B cell (primary cell): ENCODE data around the gene PIK3R3. TPM values are rescaled to one million over a fixed set of nuclear protein-coding genes. Genes with fewer than 3 reads are reported as not detected.

Source experiments
- ATAC-seq: fragments of 200-7000 bp; cut with Tn5 transposase; one replicate; pipeline ENCODE4 v1.10.0; 2021; ENCODE audit warnings: low read depth, mild to moderate bottlenecking, moderate number of reproducible peaks, moderate library complexity
- CTCF ChIA-PET: fragments of 350-600 bp; sonication (Branson Sonifier 250); formaldehyde crosslinking; loops from one replicate; lab custom pipeline; 2021; ENCODE audit warnings: antibody characterized with exemption, inconsistent platforms; lab: Charles Lee
- POLR2A ChIA-PET: fragments of 350-600 bp; sonication (Branson Sonifier 250); formaldehyde crosslinking; loops from one replicate; lab custom pipeline; 2021; ENCODE audit warnings: antibody characterized with exemption; lab: Charles Lee
- DNase-seq: peaks from one replicate; pipeline ENCODE4 v3.0.0; 2013
- H2AFZ ChIP-seq: 2 replicates; pipeline ENCODE4 v1.6.1; 2012; ENCODE audit warnings: mild to moderate bottlenecking, low read depth, low read length; ENCODE audit not compliant: insufficient read depth, poor library complexity, severe bottlenecking
- H3K27ac ChIP-seq, 2 donors: 1 replicate in 1 of 2; 2 replicates in 1 of 2; pipeline ENCODE4 v1.5.1; 2012 to 2013; ENCODE audit warnings: low read length in 2 of 2, mild to moderate bottlenecking in 2 of 2, moderate library complexity in 1 of 2
- H3K27me3 ChIP-seq, 4 experiments: fragments of 200-600 bp in 1 of 4; sonication (generic) in 1 of 4; replicated peaks in 1 of 4; 1 replicate in 2 of 4; 2 replicates in 2 of 4; pipeline versions ENCODE4 v1.6.1 to v1.7.0; 2013 to 2016; ENCODE audit warnings: low read length in 3 of 4, mild to moderate bottlenecking in 2 of 4, mixed read lengths in 1 of 4, moderate library complexity in 1 of 4; ENCODE audit not compliant: insufficient read depth in 4 of 4, control insufficient read depth in 3 of 4; ENCODE audit errors: control extremely low read depth in 1 of 4
- H3K36me3 ChIP-seq, 2 experiments: replicated peaks in 1 of 2; 1 replicate in 1 of 2; 2 replicates in 1 of 2; pipeline versions ENCODE4 v1.6.1 to v1.7.1; 2013; ENCODE audit warnings: low read length in 1 of 2; ENCODE audit not compliant: insufficient read depth in 2 of 2, control insufficient read depth in 1 of 2; ENCODE audit errors: control extremely low read depth in 1 of 2, extremely low read depth in 1 of 2
- H3K4me1 ChIP-seq, 2 donors: fragments of 200-600 bp in 1 of 2; sonication (generic) in 1 of 2; 1 replicate in 1 of 2; 2 replicates in 1 of 2; pipeline versions ENCODE4 v1.5.1 to v1.6.1; 2013 to 2017; ENCODE audit warnings: low read length in 2 of 2; ENCODE audit not compliant: control insufficient read depth in 2 of 2, insufficient read depth in 2 of 2
- H3K4me2 ChIP-seq: replicated peaks from 2 replicates; pipeline ENCODE3; 2012; ENCODE audit warnings: mild to moderate bottlenecking, low read depth, low read length; ENCODE audit not compliant: poor library complexity, severe bottlenecking
- H3K4me3 ChIP-seq, 5 experiments: fragments of 200-600 bp in 1 of 5; sonication (generic) in 1 of 5; 1 replicate in 3 of 5; 2 replicates in 2 of 5; pipeline versions ENCODE4 v1.5.1 to v1.7.0; 2011 to 2016; ENCODE audit warnings: low read length in 4 of 5, mild to moderate bottlenecking in 4 of 5, low read depth in 2 of 5, control low read depth in 1 of 5, moderate library complexity in 1 of 5; ENCODE audit not compliant: insufficient read depth in 1 of 5; ENCODE audit errors: control extremely low read depth in 1 of 5, extremely low read depth in 1 of 5
- H3K79me2 ChIP-seq: fragments of 200-600 bp; sonication (generic); one replicate; pipeline ENCODE4 v1.6.0; 2016; ENCODE audit warnings: low read length; ENCODE audit not compliant: control insufficient read depth, insufficient read depth
- H3K9ac ChIP-seq: fragments of 200-600 bp; sonication (generic); 2 replicates; pipeline ENCODE4 v1.6.1; 2017; ENCODE audit warnings: mild to moderate bottlenecking, low read length, moderate library complexity
- H3K9me3 ChIP-seq, 3 donors: one replicate each; pipeline versions ENCODE4 v1.6.1 to v1.7.1; 2013; ENCODE audit warnings: low read length in 2 of 3; ENCODE audit not compliant: control insufficient read depth in 2 of 3, insufficient read depth in 1 of 3; ENCODE audit errors: control extremely low read depth in 1 of 3
- H4K20me1 ChIP-seq: 2 replicates; pipeline ENCODE4 v1.6.0; 2012; ENCODE audit warnings: mild to moderate bottlenecking, low read length; ENCODE audit not compliant: insufficient read depth, control insufficient read depth, poor library complexity, severe bottlenecking
- H3K27ac Mint-ChIP-seq: one replicate; pipeline ENCODE4 v1.8.0; 2021; ENCODE audit warnings: mixed read lengths
- H3K27me3 Mint-ChIP-seq: one replicate; pipeline ENCODE4 v1.8.0; 2021; ENCODE audit warnings: mixed read lengths
- H3K4me1 Mint-ChIP-seq: one replicate; pipeline ENCODE4 v1.8.0; 2021; ENCODE audit warnings: mixed read lengths
- H3K4me3 Mint-ChIP-seq: one replicate; pipeline ENCODE4 v1.8.0; 2021; ENCODE audit warnings: mixed read lengths
- H3K9me3 Mint-ChIP-seq: one replicate; pipeline ENCODE4 v1.8.0; 2022; ENCODE audit warnings: mixed read lengths; ENCODE audit not compliant: insufficient read depth
- CTCF ChIP-seq: fragments of 200-600 bp; IDR thresholded peaks from one replicate; pipeline ENCODE4 v1.8.0; 2022; ENCODE audit warnings: antibody characterized with exemption, mild to moderate bottlenecking
- EZH2 ChIP-seq: IDR thresholded peaks from 2 replicates; pipeline ENCODE4 v1.6.1; 2012; ENCODE audit warnings: borderline replicate concordance, low read depth, mild to moderate bottlenecking, moderate library complexity, low read length; ENCODE audit not compliant: insufficient read depth, poor library complexity, severe bottlenecking
- WGBS: methylation state at CpG from one replicate; pipeline ENCODE4 v1.1.5; 2013; ENCODE audit warnings: missing lambda C conversion rate; ENCODE audit not compliant: insufficient coverage; 5-methylcytosine and 5-hydroxymethylcytosine counted together
- intact Hi-C: fragments of 100-400 bp; cut with micrococcal nuclease; formaldehyde crosslinking; loops from one replicate; pipeline ENCODE4 v1.10.0; 2022
- polyA plus RNA-seq: library from polyadenylated mRNA; depleted of rRNA; stranded (reverse); fragments of >200 nt; gene quantifications from 2 replicates; pipeline ENCODE4 v1.2.3, GENCODE V29; 2012
- total RNA-seq, 2 donors: library from RNA; stranded (reverse); fragments of 120-200 nt in 1 of 2; gene quantifications; 1 replicate in 1 of 2; 2 replicates in 1 of 2; pipeline versions ENCODE4 v1.2.3 to v1.2.4, GENCODE V29; 2013 to 2022

PIK3R3 gene
- total and polyA plus RNA-seq, 2 donors (not counting 1 experiment from before 2014, with no cell fraction given) = 0.06 to 0.17 TPM

DNA sequence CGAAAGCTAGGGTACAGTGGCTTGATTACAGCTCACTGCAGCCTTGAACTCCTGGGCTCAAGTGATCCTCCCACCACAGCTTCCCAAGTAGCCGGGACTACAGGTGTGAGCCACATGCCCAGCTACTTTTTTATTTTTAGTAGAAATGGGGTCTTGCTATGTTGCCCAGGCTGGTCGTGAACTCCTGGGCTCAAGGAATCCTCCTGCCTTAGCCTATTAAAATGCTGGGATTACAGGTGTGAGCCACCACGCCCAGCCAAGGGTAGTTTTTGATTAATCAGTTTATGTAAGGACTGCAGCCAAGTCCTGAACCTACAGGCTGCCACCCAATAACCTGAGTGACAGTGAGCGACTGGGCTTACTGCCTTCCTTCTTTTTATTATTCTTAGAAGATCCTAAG, 88.3 kb downstream of the PIK3R3 start:
- CTCF ChIA-PET = interaction anchor here (1.4 to 13.9 kb wide), 2 partner anchors 135 to 179 kb away, joined by 7 to 249 read pairs; partner anchors contain the start of genes P3R3URF and TSPAN1
- POLR2A ChIA-PET = interaction anchor here (0.5 to 0.9 kb wide), 3 partner anchors 32 to 358 kb away, joined by 3 read pairs; partner anchors contain the start of gene GPBP1L1

More for the DNA sequence above, 88.3 kb downstream of the PIK3R3 start:
- peaks cover 36% of the 10 kb centered on the region for H3K4me1 Mint-ChIP-seq
- H3K4me2 ChIP-seq = peak overlapping the region; percentile 68
- peaks cover 36 to 37% of the 10 kb centered on the region in 2 donors for H3K4me1 ChIP-seq
- no peaks in the 10 kb centered on the region for H3K27me3 Mint-ChIP-seq
- no peaks in the 10 kb centered on the region for H3K79me2 ChIP-seq
- H3K27ac Mint-ChIP-seq = peak overlapping the region; percentile 71
- H3K9me3 Mint-ChIP-seq = no peaks in the 10 kb centered on the region
- TF ChIP-seq CTCF (no peak), EZH2 (no peak)
- no peak overlapping the region for H2AFZ ChIP-seq
- no peaks in the 10 kb centered on the region for H3K36me3 ChIP-seq
- H3K9ac ChIP-seq = no peak overlapping the region
- no peaks in the 10 kb centered on the region for H3K27me3 ChIP-seq
- DNase-seq (no peak), ATAC-seq (no peak)
- intact Hi-C loops = loop anchor here (2.0 kb wide), 1 partner anchor 21 kb away; no protein-coding TSS in a partner anchor
- H3K27ac ChIP-seq = no peak overlapping the region
- no peak overlapping the region for H3K4me3 Mint-ChIP-seq
- H4K20me1 ChIP-seq = no peaks in the 10 kb centered on the region
- no peaks in the 10 kb centered on the region for H3K9me3 ChIP-seq
- H3K4me3 ChIP-seq = peak overlapping the region in 1 of 5 experiments; percentile 37
- no CpG with 5 or more reads among the region's 5 CpGs for WGBS
